GM23248 (cell line): Measurements from ENCODE around the gene CACNB3.

Source experiments
- EZH2 ChIP-seq: fragments of 200-600 bp; sonication (generic); IDR thresholded peaks from 2 replicates; pipeline ENCODE4 v1.6.1; 2018; ENCODE audit warnings: antibody characterized with exemption, mild to moderate bottlenecking; ENCODE audit not compliant: insufficient read depth, poor library complexity, severe bottlenecking
- EZH2phosphoT487 ChIP-seq: fragments of 200-600 bp; sonication (generic); IDR thresholded peaks from 2 replicates; pipeline ENCODE4 v1.6.1; 2018; ENCODE audit warnings: antibody characterized with exemption, moderate library complexity, mild to moderate bottlenecking, low read depth; ENCODE audit not compliant: insufficient read depth

DNA sequence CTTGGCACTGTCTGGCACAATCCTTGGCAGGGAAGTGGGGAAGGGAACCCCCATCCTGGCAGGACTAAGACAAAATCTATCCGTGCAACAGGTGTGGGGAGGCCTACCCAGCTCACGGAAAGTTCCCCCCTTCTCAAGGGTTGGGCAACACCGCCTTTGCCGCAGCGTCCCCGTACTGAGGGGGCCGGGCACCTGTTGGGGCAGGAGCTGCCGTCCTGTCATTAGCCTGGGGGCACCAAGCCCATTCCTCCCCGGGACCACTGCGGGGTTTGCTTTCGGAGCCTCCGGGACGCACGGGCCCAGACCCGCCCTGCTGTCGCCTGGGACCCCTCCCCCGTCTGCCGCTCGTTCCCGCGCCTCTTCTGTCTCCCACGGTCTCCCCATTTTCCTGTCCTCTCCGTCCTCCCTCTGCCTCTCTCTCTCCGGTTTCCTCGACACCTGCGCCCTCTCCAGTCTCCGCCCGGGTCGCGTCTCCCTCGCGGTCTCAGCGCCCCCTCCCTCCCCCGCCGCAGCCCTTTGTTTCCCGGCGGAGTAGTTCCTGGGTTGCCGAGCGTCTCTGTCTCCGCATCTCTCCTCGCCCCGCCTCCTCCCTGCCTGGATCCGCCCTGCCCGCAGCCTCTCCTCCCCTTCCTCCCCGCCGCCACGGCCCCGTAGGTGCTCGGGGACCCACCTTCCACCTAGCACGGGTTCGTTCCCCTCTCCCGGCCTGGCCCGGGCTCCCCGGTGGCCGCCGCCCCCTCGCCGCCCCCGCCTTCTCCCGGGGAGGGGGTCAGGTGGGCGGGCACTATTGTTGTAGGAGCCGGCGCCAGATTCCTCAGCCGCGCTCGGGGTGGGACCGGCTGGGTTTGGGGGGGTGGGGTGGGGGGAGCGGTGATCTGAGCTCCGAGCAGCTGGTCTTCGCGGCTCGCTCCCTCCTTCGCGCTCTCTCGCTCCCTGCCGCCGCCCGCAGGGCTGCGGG is at the start of gene CACNB3:
- no peak for TF ChIP-seq EZH2
- no peak for TF ChIP-seq EZH2phosphoT487
